GM21529 (cell line): ENCODE results near the gene MCL1.
"Not testable (repeated sequence)": the region's sequence is repeated elsewhere in the genome, so short reads cannot be mapped to it uniquely, and the experiment has no call there.

Source experiments
- ATAC-seq: cut with Tn5 transposase; IDR thresholded peaks from one replicate; pipeline ENCODE4 v1.9.1; 2021; ENCODE audit not compliant: unreplicated experiment

The MCL1 gene

DNA sequence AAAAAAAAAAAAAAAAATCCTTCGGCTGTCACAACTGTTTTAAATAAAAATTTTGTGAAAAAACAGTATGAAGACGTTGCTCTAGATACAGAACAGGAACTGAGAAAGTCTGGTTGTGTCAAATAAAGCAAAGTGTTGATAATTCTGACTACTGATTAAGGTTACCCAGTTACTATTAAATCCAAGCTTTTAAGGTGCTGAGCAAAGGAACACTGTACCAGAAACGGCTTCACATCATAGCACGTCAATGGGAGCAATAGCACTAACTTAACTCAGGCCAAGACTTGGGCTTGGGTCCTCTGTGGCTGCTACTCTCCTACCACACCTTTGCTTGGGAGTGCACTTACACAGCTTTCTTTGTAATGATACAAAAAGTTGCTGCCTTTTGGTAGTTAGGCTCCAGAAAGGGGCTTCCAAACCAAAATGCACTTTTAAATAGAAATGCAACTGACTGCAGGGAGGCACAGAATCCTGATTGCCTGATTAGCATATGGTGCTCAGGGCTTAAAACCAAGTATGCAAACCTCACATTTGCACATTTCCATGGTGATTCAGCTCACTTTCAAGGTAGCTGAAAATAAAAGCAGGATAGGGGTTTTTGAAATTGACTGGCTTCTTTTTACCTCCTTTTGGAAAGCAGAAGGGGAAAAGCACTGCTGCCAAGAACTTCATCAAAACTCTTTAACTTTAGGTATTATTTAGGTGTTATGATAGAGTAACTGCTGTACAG is 6.3 kb downstream of the MCL1 start:
- ATAC-seq: no peak

DNA sequence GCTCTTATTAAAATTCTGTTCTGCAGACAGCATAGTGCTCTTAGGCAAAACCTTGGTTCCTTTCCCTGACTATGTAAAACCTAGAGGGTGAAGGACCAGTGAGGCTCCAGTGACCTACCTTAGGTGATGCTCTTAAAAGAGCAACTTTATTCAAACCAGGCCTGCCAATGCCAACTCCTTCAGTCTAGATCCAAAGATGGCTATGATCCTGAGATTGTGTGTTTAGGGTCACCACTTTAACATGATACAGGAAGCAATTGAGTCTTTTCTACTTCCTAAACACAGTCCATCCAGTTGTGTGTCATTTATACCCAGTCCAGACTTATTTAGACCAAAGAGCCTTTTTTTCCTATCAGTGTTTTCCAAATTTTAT is 10.8 kb downstream of the MCL1 start:
- no peak for ATAC-seq

DNA sequence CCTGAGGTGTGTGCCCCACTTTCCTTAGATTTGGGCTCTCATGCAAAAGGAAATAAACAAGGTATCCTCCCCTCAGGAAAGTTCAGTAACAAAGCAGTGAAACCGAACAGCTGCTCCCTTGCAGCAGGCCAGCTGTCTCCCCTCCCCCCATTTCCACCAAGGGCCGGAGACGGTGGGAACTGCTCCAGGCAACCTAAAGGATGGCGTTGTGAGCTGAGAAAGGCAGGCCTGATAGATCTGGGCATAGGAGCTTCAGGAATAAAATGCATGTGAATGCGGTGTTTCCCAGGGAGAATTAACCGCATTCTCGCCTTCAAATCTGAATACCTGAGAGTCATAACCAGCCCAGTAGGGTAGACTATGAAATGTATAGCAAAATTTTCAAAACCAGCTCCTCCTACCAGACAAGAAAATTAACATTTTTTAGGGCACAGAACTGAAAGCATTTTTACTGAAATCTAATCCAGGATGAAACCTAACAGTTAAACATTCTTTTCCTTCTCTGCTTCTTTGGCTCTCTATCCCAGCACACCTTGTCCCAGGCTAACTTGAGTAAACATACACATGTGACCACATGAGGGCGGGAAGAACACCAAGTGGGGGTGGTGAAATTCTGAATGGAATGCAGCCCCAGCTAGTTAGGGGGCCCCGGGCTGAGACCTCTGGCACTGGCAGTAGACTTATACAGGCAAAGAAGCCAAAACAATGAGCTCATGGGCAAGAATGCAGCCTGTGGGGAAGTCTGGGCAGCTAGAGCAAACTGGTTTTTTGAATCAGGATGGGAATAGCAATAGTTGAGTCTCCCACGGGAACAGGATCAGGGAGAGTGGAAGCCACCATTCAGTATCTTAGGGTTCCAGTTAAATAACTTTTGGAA is 11.5 kb downstream of the MCL1 start:
- peak; percentile 12 for ATAC-seq

DNA sequence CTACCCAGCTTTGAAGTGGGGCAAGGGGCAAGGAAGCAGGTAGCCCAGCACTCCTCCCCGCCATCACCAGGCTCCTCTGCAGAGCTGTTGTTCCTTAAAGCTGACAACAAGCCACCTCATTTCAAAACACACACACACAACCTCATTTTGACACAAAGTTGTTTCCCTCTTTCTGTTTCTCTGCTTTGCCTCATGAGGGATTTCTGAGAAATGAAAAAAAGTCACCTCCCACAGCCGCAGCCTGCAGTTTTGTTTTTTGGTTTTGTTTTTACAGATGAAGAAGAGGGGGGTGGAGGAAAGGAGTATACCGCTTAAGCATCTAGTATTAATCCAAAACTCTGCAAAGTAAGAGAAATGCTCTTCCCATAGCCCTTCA is 12.1 kb downstream of the MCL1 start:
- ATAC-seq: peak; percentile 29

DNA sequence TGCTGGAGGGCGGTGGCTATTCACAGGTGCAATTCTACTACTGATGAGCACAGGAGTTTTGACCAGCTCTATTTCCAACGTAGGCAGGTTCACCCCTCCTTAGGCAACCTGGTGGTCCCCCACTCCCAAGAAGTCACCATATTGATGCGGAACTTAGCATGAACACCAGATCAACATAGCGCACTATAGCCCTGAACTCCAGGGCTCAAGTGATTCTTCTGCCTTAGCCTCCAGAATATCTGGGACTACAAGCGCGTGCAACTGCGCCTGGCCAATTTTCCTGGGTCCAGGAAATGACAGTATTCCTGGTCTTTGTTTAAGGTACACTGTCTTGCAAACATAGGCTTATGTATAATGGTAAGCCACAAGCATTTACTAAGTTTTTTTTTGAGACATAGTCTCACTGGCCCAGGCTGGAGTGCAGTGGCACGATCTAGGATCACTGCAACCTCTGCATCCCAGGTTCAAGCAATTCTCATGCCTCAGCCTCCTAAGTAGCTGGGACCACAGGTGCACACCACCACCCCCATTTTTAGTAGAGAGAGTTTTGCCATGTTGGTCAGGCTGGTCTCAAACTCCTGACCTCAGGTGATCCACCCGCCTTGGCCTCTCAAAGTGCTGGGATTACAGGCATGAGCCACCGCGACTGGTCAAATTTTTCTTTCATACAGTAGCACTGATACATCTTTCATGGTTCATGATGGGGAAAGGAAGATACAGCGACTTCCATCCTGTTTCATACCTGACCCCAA is 12.6 kb downstream of the MCL1 start:
- no peak for ATAC-seq

DNA sequence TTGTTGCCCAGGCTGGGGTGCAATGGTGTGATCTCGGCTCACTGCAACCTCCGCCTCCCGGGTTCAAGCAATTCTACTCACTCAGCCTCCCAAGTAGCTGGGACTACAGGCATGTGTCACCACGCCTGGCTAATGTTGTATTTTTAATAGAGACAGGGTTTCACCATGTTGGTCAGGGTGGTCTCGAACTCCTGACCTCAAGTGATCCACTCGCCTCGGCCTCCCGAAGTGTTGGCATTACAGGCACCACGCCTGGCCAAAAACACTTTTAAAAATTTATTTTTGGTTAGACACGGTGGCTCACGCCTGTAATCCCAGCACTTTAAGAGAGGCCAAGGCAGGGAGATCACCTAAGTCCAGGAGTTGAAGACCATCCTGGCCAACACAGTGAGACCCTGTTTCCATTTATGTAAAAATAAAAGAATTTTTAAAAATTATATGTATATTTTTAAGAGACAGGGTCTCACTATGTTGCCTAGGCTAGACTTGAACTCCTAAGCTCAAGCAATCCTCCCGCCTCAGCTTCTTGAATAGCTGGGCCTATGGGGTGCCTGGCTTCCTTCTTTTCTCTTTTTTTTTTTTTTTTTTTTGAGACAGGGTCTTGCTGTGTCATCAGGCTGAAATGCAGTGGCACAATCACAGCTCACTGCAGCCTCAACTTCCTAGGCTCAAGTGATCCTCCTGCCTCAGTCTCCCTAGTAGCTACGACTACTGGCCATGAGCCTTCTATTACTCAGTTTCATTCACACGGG is 14.0 kb downstream of the MCL1 start:
- not testable (repeated sequence) for ATAC-seq

DNA sequence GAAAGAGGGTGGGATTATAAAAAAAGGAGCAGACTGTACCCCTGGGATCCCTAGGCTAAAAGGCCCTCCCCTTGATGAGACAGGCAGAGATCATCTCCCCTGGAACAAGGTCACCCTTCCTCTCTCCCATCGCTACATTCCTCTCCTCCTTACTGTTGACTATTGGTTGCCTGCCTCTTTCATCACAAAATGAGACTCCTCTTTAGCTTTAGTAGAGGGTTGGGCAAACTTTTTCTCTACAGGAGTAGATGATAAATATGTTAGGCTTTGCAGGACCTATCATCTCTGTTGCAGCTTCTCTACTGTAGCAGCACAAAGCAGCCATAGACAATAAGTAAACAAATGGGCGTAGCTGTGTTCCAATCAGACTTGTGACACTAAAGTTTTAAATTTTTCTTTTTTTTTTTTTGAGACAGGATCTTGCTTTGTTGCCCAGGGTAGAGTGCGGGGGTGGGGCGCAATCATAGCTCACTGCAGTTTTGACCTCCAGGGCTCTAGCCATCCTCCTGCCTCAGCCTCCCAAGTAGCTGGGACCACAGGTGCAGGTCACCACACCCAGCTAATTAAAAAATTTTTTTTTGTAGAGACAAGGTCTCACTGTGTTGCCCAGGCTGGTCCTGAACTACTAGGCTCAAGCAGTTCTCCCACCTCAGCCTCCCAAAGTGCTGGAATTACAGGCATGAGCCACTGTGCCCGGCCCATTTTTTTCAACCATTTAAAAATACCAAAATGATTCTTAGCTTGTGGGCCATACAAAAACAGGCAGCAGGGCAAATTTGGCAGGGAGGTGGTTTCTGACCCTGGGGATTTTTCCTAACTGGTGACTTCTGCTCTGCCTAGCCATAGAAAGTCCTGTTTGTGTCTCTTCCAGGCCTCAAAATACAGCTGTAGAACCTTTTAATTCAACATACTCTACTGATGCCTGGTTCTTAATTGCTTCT is 15.1 kb downstream of the MCL1 start:
- ATAC-seq: no peak

DNA sequence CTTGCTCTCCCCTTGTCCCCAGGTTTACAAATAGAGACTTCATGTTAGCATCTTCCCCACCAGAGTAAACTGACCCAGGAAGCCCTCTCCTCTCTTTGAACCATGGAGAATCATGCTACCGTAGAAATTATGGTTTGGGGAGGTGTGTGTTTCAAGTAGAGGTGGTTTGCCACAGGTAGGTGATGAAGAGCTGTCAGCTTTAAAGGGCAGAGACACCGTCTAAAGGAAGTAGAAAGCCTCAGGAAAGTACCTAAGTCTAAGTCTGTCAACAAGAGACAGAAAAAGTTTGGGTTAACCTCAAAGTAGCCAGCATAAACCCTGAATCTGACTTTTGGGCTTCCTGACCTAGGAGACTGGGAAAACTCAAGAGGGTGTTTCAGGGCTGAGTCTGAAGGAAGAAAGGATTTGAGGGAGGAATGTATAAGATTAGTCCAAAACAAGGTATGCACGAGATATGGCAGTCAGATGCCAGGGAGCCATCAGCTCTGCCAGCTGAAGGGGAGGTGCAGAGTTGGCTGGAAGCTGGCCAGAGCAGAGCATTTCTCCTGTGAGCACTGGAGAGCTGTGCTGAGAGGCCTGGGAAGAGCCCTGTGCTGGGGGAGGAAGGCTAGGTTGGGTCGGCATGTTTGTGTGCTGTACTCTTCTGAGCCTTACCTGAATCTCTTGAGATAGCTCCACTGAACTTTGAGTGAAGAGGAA is 15.9 kb downstream of the MCL1 start:
- ATAC-seq: no peak

DNA sequence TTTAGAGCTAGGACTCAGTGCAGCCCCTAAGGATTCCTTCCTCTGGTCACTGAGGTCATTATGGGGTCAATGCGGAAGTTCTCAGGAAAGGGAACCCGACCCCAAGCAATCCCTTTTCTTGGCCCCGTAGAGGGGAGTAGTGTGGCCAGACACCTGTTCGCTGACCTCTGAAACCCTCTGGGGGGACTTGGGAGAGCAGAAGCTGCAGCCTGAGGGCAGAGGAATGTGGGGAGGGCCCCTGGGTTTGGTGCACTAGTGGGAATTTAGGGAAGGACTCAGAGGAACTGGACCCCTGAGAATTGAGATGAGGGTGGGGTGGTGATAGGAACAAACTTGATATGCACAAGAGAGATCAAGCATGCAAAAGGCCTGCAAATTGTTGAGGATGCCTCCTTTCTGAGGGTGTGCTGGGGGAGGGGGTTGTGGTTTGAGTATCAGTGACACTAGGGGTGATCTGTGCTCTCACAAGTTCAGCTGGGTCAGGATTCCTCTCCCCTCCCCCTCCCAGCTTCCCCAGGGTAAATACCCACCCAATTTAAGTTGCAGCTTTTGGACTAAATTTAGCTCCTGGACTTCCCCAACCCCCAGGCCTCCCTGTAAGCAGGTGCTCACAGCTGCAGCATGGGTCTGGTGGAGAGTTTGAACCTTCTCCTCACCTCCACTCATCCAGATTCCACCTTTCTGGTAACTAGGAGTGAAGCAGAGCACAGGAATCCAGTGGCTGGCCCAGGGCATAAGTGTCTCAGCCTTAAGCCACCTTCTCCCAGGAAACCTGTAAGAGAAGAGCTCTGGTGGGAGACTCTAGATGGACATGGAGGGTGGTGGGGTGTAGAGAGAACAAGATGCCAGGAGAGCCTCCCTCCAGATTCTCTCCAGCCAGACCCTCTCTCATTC is 16.7 kb downstream of the MCL1 start:
- ATAC-seq: peak; percentile 34

DNA sequence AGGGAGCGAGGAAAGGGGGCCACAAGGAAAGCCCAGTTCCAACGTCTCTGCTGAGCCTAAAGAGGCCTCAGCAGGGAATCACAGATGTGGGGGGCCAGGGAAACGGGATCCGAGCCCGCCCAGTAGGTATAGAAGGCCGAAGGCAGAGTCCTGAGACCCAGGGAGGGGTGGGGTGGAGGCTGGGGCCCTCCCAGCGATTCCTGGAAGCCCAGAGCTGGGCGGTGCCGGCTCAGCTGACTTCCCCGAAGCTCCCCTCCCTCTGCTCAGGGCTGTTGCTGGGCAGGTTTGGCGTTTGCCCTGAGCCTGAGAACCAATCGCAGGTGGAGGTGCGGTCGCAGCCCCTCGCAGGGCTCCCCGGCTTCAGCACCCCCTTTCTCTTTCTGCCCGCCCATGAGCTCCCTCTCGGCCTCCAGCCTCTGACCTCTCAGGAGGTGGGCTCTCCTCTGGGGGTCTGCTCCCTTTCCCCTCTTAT is 17.4 kb downstream of the MCL1 start:
- peak; percentile 38 for ATAC-seq

DNA sequence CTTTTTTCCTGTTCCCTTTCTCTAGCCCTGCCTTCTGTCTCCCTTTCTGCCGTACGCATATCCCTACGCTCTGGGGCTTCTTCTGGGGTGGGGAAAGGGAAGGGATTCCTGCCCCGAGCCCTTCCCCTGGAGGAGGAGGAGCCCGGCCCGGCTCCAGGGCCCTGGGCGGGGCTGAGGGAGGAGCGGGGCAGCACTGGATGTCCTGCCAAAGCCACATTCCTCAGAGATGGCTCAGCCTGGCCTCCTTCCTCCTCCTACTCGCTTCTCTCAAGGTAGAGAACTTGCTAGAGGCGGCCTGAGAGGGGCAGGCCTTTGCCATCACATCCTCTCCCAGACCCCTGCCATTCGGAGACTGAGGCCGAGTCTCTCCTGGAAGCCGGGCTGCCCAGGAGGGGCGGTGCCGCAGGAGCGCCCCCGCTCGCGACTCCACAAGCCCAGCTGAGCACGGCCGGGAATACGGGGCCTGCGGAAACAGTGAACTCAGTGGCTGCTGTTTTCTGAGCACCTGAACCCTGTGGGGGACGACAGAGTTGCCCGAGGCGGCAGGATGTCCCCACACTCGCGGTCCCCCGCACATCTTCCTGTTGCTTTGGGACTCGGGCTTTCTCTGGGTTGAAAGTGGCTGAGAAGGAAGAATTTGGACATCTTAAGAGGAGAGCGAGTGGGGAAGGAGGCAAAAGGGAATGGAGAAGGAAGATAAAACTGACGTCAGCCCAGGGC is 18.0 kb downstream of the MCL1 start:
- peak; percentile 22 for ATAC-seq

DNA sequence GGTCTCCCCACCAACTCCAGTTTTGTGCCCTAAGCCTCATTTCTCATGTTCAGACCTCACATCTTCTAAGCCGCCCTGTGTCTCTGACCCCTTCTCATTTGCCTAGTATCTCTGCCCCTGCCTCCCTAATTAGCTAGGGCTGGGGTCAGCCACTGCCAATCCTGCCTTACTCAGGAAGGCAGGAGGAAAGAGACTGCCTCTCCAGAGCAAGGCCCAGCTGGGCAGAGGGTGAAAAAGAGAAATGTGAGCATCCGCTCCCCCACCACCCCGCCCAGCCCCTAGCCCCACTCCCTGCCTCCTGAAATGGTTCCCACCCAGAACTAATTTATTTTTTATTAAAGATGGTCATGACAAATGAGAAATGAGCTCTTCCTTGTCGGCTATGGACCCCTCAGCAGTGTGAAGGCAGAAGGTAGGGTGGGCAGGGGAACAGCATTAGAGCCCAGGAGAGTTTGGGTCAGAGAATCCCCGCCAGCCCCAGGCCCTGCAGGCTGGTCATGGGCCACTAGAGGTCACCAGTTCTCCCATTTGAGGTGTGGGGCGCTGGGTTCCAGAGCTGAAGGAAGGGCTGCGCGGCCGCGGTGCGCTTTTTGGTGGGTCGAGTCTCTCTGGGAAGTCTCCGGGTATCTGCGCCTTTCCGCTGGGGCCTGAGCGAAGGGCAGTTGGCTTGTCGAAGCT is 18.7 kb downstream of the MCL1 start:
- peak; percentile 35 for ATAC-seq

DNA sequence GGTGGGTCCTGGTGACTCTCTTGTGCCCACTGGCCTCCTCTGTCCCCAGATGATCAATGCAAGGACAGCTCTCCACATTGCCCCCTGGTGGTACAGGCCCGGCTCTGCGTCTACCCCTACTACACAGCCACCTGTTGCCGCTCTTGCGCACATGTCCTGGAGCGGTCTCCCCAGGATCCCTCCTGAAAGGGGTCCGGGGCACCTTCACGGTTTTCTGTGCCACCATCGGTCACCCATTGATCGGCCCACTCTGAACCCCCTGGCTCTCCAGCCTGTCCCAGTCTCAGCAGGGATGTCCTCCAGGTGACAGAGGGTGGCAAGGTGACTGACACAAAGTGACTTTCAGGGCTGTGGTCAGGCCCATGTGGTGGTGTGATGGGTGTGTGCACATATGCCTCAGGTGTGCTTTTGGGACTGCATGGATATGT is 19.4 kb downstream of the MCL1 start:
- ATAC-seq: no peak

DNA sequence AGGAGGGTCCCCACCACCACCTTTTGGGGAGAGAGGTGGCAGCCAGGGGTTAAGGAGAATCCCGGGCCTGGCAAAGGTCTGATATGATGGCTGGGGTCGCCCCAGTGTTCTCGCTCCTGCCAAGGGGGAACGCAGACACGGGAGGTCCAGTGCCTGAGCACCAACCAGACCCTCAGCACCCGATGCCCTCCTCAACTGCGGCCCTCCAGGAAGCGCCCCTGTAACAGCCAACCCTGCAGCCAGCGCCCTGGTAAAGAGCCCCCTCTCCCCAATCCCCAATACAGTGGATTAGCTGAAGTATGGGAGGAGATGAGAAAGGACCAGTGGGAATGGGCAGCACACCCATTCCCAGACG is 19.8 kb downstream of the MCL1 start:
- ATAC-seq: no peak

DNA sequence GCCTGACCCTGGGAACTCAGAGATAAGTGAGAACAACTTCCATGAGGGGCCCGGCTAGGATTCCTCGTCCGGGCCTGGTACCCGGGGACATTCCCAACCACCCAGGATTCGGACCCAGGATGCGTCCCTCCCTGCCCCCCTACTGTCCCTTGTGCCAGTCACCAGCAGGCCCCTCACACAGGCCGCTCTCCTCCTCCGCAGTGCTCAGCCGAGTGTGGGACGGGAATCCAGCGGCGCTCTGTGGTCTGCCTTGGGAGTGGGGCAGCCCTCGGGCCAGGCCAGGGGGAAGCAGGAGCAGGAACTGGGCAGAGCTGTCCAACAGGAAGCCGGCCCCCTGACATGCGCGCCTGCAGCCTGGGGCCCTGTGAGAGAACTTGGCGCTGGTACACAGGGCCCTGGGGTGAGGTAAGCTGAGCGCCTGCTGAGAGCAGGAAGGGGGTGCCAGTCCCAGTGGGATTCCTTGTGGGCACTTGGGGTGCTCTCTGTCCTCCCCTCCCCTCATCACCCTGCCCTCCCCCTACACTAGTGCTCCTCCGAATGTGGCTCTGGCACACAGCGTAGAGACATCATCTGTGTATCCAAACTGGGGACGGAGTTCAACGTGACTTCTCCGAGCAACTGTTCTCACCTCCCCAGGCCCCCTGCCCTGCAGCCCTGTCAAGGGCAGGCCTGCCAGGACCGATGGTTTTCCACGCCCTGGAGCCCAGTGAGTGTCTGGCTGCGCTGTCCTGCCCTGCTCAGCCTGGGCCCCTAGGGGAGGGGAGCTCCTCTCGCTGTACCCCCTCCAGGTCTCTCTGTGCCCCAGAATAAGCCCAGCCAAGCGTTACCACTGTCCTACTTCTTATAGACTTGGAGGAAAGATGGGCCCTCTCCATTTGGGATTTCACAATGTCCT is 20.4 kb downstream of the MCL1 start:
- ATAC-seq: no peak

DNA sequence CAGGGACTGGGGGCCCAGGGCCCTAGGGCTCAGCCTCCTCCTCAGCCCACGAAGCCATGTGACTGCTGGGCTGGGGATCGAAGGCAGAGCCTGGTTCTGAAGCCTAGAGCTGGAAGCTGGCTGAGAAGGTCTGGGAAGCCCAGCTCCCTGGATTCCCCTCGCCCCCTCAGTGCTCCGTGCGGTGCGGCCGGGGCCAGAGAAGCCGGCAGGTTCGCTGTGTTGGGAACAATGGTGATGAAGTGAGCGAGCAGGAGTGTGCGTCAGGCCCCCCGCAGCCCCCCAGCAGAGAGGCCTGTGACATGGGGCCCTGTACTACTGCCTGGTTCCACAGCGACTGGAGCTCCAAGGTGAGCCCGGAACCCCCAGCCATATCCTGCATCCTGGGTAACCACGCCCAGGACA is 21.1 kb downstream of the MCL1 start:
- no peak for ATAC-seq
